Measurements from ENCODE around the gene C20orf204.
A peak's percentile ranks its signal among the peaks of the same experiment; 100 is the strongest.
"Not testable (repeated sequence)": the region's sequence is repeated elsewhere in the genome, so short reads cannot be mapped to it uniquely, and the experiment has no call there.

C20orf204 gene

GRCh38 chr20:64083804-64084684, 48.1 kb downstream of the C20orf204 start, which contains the start of gene LKAAEAR1:
Gene LKAAEAR1, minus strand, starts transcription at chr20:64084398. Its CDS starts 179 bp downstream, at chr20:64084219.
- H3K36me3 ChIP-seq (ENCODE audit: control insufficient read depth in 1 of 2, insufficient read depth in 2 of 2, low read length in 2 of 2): no peaks in the 10 kb centered on the region
- H3K27me3 ChIP-seq (ENCODE audit: low read depth, low read length): peaks cover 14% of the 10 kb centered on the region
- peaks cover 0 to 7% of the 10 kb centered on the region in 2 donors for H3K9me3 ChIP-seq (ENCODE audit: control insufficient read depth in 1 of 2, low read length in 2 of 2)
- peaks cover 2 to 30% of the 10 kb centered on the region in 2 donors for H3K4me1 ChIP-seq (ENCODE audit: control insufficient read depth in 1 of 2, insufficient read depth in 2 of 2, low read length in 2 of 2)
- no peak within 1 kb of the TSS for H3K27ac ChIP-seq (ENCODE audit: low read length)
- peak within 1 kb of the TSS in 1 of 2 donors; percentile 67 for H3K4me3 ChIP-seq (ENCODE audit: low read depth in 1 of 2, low read length in 2 of 2)

DNA sequence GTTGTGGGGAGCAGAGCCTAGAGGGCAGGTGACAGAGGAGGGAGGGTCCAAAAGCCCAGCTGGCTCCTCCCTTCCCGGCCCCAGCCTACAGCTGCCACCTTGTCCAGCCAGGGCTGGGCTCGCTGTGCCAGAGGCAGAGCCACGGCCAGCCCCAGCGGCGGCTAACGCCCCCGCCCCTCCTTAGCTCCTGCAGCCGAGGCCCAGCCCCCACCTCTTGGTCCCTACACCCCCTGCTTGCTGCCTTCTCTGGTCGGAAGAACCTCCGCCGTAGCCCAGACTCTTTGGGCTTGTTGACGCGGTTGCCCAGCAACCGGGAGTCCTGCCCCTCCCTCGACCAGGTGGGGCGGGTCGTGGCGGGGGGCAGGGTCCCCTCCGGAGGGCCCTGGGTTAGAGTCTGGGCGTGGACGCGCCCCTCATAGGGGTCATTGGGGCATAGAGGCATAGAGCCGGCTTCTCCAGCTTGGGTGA, 48.7 kb downstream of the C20orf204 start:
- no peaks in the 10 kb centered on the region for H3K36me3 ChIP-seq (ENCODE audit: control insufficient read depth in 1 of 2, insufficient read depth in 2 of 2, low read length in 2 of 2)
- H3K27me3 ChIP-seq (ENCODE audit: low read depth, low read length): peaks cover 14% of the 10 kb centered on the region
- peaks cover 0 to 7% of the 10 kb centered on the region in 2 donors for H3K9me3 ChIP-seq (ENCODE audit: control insufficient read depth in 1 of 2, low read length in 2 of 2)
- no peak overlapping the region for H3K27ac ChIP-seq (ENCODE audit: low read length)
- no peak overlapping the region for H3K4me3 ChIP-seq (ENCODE audit: low read depth in 1 of 2, low read length in 2 of 2)
- peaks cover 0 to 26% of the 10 kb centered on the region in 2 donors for H3K4me1 ChIP-seq (ENCODE audit: control insufficient read depth in 1 of 2, insufficient read depth in 2 of 2, low read length in 2 of 2)

DNA sequence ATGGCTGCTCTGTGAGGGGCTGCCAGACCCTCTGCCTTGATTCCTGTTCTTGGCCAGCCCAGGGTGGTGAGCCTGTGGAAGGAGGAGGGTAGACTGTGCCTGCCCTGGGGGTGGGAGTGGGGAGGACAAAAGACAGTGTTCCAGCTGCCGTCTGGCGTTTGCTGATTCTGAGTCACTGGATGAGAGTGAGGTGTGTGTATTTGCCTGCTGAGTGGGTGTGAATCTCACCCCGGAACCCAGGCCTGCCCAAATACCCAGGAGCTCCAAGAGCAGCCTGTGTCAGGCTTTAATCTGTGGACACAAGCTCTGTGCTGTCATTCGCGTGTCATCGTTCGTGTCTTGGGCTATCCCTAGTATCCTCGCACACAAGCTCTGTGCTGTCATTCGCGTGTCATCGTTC, 50.8 kb downstream of the C20orf204 start:
- H3K27ac ChIP-seq (ENCODE audit: low read length): no peak overlapping the region
- no peaks in the 10 kb centered on the region for H3K36me3 ChIP-seq (ENCODE audit: control insufficient read depth in 1 of 2, insufficient read depth in 2 of 2, low read length in 2 of 2)
- peaks cover 0 to 26% of the 10 kb centered on the region in 2 donors for H3K4me1 ChIP-seq (ENCODE audit: control insufficient read depth in 1 of 2, insufficient read depth in 2 of 2, low read length in 2 of 2)
- H3K4me3 ChIP-seq (ENCODE audit: low read depth in 1 of 2, low read length in 2 of 2): no peak overlapping the region
- H3K9me3 ChIP-seq (ENCODE audit: control insufficient read depth in 1 of 2, low read length in 2 of 2): peaks cover 0 to 7% of the 10 kb centered on the region in 2 donors
- H3K27me3 ChIP-seq (ENCODE audit: low read depth, low read length): peaks cover 14% of the 10 kb centered on the region

- Histone ChIP-seq H3K4me1 (ENCODE audit: control insufficient read depth in 1 of 2, insufficient read depth in 2 of 2, low read length in 2 of 2) (peaks cover 0 to 21% of the 10 kb centered on the region in 2 donors), H3K27me3 (ENCODE audit: low read depth, low read length) (peaks cover 14% of the 10 kb centered on the region)
- H3K36me3 ChIP-seq (ENCODE audit: control insufficient read depth in 1 of 2, insufficient read depth in 2 of 2, low read length in 2 of 2); H3K4me3 ChIP-seq (ENCODE audit: low read depth in 1 of 2, low read length in 2 of 2); H3K9me3 ChIP-seq (ENCODE audit: control insufficient read depth in 1 of 2, low read length in 2 of 2); H3K27ac ChIP-seq (ENCODE audit: low read length): not testable (repeated sequence)
Measured at GRCh38 chr20:64087226-64087825, 51.3 kb downstream of the C20orf204 start.

GRCh38 chr20:64088586-64088985, 52.6 kb downstream of the C20orf204 start:
- not testable (repeated sequence) for H3K9me3 ChIP-seq (ENCODE audit: control insufficient read depth in 1 of 2, low read length in 2 of 2); H3K36me3 ChIP-seq (ENCODE audit: control insufficient read depth in 1 of 2, insufficient read depth in 2 of 2, low read length in 2 of 2); H3K27ac ChIP-seq (ENCODE audit: low read length); H3K4me3 ChIP-seq (ENCODE audit: low read depth in 1 of 2, low read length in 2 of 2)
- Histone ChIP-seq H3K4me1 (ENCODE audit: control insufficient read depth in 1 of 2, insufficient read depth in 2 of 2, low read length in 2 of 2) (peaks cover 0 to 12% of the 10 kb centered on the region in 2 donors), H3K27me3 (ENCODE audit: low read depth, low read length) (peaks cover 14% of the 10 kb centered on the region)
